Spinal cord (tissue), 10 donors: ENCODE results near the gene RXRA. TPM values are rescaled to one million over a fixed set of nuclear protein-coding genes. Genes with fewer than 3 reads are reported as not detected.

Source experiments
- DNase-seq, 6 donors: peaks; one replicate each; pipeline versions ENCODE4 v3.0.0 to v3.0.0-alpha.2; 2013 to 2015; ENCODE audit warnings: low spot score in 6 of 6, low read depth in 4 of 6
- H3K27ac ChIP-seq: one replicate; pipeline ENCODE4 v1.5.1; 2013; ENCODE audit warnings: low read depth, low read length, control low read depth
- H3K27me3 ChIP-seq: one replicate; pipeline ENCODE4 v1.6.1; 2013; ENCODE audit warnings: low read length; ENCODE audit not compliant: control insufficient read depth, insufficient read depth
- H3K36me3 ChIP-seq: one replicate; pipeline ENCODE4 v1.6.1; 2013; ENCODE audit warnings: low read length; ENCODE audit not compliant: control insufficient read depth, insufficient read depth
- H3K4me1 ChIP-seq: one replicate; pipeline ENCODE4 v1.6.1; 2013; ENCODE audit warnings: low read length; ENCODE audit not compliant: control insufficient read depth, insufficient read depth
- H3K4me3 ChIP-seq: one replicate; pipeline ENCODE4 v1.5.1; 2013; ENCODE audit warnings: low read depth, low read length, control low read depth
- H3K9me3 ChIP-seq: one replicate; pipeline ENCODE4 v1.6.1; 2013; ENCODE audit warnings: low read length; ENCODE audit not compliant: control insufficient read depth, insufficient read depth
- WGBS: methylation state at CpG from one replicate; pipeline ENCODE4 v1.1.5; 2013; ENCODE audit warnings: missing lambda C conversion rate; ENCODE audit not compliant: insufficient coverage; 5-methylcytosine and 5-hydroxymethylcytosine counted together
- polyA plus RNA-seq, 2 donors: library from polyadenylated mRNA; unstranded; fragments of 120-200 nt; gene quantifications; one replicate each; pipeline ENCODE4 v1.2.1, GENCODE V29; 2013; ENCODE audit not compliant: insufficient read length in 2 of 2
- total RNA-seq, 2 donors: library from RNA; depleted of rRNA in 1 of 2; stranded (reverse); fragments of 120-200 nt in 1 of 2; fragments of >200 nt in 1 of 2; gene quantifications; one replicate each; pipeline versions ENCODE4 v1.2.3 to v1.2.4, GENCODE V29; 2013 to 2014
- donor health status: healthy.

The RXRA gene
- total and polyA plus RNA-seq, 4 donors: 9.4 to 32.3 (median 26.1) TPM

DNA sequence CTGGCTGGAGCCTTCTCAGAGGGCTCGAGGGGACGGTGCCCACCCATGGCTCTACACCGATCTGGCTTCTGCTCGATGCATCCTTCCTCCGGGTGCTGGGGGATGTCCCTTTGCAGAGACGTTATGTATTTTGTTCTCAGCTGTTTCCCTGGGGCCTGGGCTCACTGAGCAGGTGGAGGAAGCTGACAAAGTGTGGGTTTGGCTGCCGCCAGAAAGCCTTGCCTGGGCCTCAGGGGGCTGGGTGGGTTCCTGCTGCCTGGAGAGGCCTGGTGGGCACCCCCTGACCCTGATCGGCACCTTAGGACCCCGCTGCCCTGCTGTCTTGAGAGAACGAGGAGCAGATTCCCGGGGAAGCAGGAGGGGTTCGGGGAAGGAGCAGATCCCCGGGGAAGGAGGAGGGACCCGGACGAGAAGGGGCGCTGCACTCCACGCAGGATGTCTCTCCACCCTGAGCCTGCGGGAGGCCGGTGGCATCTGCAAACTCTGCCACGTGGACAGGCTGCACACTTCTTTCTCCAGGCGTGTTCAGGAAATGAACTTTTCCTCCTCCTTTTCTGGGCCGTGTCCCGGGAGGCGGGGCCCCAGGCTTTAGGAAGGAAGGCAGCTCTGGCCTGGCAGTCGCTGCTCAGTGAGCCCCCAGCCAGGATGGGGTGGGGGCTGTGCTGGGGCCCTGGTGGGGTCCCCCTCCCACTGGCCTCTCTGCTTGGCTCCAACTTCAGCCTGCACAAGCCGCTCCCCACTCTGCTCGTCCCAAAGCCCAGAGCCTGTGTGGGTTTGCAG, 148.9 kb downstream of the RXRA start:
- peak overlapping the region; percentile 44 for H3K27ac ChIP-seq
- no peaks in the 10 kb centered on the region for H3K27me3 ChIP-seq
- H3K9me3 ChIP-seq: no peaks in the 10 kb centered on the region
- no peaks in the 10 kb centered on the region for H3K36me3 ChIP-seq
- DNase-seq: peak in 3 of 6 donors; percentile 15 to 80 (median 46)
- 34% methylated on average over 24 of the region's 27 CpGs for WGBS
- H3K4me1 ChIP-seq: peaks cover 26% of the 10 kb centered on the region
- no peak overlapping the region for H3K4me3 ChIP-seq

DNA sequence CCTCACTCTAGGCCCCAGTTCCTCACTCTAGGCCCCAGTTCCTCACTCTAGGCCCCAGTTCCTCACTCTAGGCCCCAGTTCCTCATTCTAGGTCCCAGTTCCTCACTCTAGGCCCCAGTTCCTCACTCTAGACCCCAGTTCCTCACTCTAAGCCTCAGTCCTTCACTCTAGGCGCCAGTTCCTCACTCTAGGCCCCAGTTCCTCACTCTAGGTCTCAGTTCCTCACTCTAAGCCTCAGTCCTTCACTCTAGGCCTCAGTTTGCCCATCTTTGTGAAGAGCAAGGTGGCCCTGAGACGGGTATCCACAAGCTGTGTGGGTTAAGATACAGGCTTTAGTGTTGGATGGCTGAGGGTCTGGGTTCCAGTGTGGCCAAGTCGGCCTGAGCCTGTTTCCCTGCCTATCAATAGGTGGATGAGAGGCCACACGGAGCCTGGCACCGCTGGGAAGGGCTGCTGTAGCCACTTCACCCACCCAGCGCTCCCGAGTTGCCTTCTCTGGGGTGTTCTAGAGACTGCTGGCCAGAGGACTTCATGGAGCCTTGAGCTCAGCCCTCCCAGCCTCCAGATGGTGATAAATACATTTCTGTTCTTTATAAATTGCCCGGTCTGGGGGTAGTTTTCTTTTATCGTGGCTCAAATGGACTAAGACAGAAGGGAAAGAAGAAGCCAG, 150.2 kb downstream of the RXRA start:
- 89% methylated on average over 7 of the region's 9 CpGs for WGBS
- Histone ChIP-seq H3K4me1 (peaks cover 26% of the 10 kb centered on the region), H3K27ac (no peak overlapping the region), H3K36me3 (no peaks in the 10 kb centered on the region), H3K27me3 (no peaks in the 10 kb centered on the region), H3K9me3 (no peaks in the 10 kb centered on the region), H3K4me3 (no peak overlapping the region)
- DNase-seq: no peak

GRCh38 chr9:134476942-134477335, 150.7 kb downstream of the RXRA start:
- H3K27ac ChIP-seq: no peak overlapping the region

GRCh38 chr9:134477342-134477925, 151.2 kb downstream of the RXRA start:
- no peak for DNase-seq
- Histone ChIP-seq H3K4me1 (peaks cover 26% of the 10 kb centered on the region), H3K4me3 (no peak overlapping the region), H3K9me3 (no peaks in the 10 kb centered on the region), H3K27me3 (no peaks in the 10 kb centered on the region), H3K27ac (no peak overlapping the region), H3K36me3 (no peaks in the 10 kb centered on the region)
- 79% methylated on average over 12 of the region's 15 CpGs for WGBS

More at GRCh38 chr9:134476942-134477335, 150.7 kb downstream of the RXRA start:
- Histone ChIP-seq H3K36me3 (no peaks in the 10 kb centered on the region), H3K9me3 (no peaks in the 10 kb centered on the region), H3K4me3 (no peak overlapping the region), H3K27me3 (no peaks in the 10 kb centered on the region), H3K4me1 (peaks cover 26% of the 10 kb centered on the region)
- no peak for DNase-seq
- 94% methylated on average over 15 of the region's 15 CpGs for WGBS

GRCh38 chr9:134477927-134478326, 151.7 kb downstream of the RXRA start:
- no peak overlapping the region for H3K4me3 ChIP-seq
- WGBS: 98% methylated on average over 13 of the region's 14 CpGs
- H3K36me3 ChIP-seq: no peaks in the 10 kb centered on the region
- no peaks in the 10 kb centered on the region for H3K9me3 ChIP-seq
- H3K27me3 ChIP-seq: no peaks in the 10 kb centered on the region
- DNase-seq: no peak
- peaks cover 26% of the 10 kb centered on the region for H3K4me1 ChIP-seq
- H3K27ac ChIP-seq: no peak overlapping the region

DNA sequence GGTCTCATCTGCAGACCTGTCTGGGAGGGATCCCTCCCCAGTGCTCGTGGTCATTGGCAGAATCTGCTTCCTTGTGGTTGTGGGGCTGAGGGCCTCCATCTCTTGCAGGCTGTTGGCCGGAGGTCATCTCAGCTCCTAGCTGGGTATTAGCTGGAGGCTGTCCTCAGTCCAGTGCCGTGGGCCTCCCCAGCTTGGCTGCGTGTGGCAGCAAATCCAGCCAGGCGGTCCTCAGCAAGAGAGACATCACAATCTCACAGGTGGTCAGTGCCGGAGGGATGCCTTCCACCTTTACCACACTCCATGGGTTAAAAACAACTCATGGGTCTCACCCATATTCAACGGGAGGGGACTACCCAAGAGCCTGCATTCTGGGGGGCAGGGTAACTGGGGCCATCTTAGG, 155.5 kb downstream of the RXRA start:
- Histone ChIP-seq H3K36me3 (no peaks in the 10 kb centered on the region), H3K27me3 (no peaks in the 10 kb centered on the region), H3K4me3 (no peak overlapping the region), H3K4me1 (peaks cover 16% of the 10 kb centered on the region), H3K9me3 (no peaks in the 10 kb centered on the region), H3K27ac (no peak overlapping the region)
- no peak for DNase-seq
- 84% methylated on average over 6 of the region's 7 CpGs for WGBS

DNA sequence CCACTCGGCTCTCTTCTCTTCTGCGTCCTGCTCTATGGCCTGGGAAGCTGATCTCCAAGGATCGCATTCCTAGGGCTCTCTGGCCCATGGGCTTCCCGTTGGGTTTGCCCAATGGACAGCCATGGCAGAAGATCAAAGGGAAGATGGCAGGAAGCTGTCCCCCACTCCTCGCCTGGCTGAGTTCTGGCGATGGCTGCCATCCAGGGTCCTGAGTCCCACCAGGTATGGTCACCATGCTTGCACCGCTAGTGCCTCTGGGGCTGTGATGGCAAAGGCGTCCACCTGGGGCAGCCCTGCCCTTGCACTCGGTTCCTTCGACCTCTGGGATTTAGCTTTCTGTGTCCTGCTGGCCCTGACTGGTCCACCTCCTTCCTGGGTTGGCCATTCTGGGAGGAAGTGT, 156.0 kb downstream of the RXRA start:
- Histone ChIP-seq H3K27ac (no peak overlapping the region), H3K4me1 (peaks cover 16% of the 10 kb centered on the region), H3K36me3 (no peaks in the 10 kb centered on the region), H3K4me3 (no peak overlapping the region), H3K27me3 (no peaks in the 10 kb centered on the region), H3K9me3 (no peaks in the 10 kb centered on the region)
- DNase-seq: no peak
- WGBS: 93% methylated on average over 10 of the region's 10 CpGs

- no peaks in the 10 kb centered on the region for H3K36me3 ChIP-seq
- 92% methylated on average over 18 of the region's 24 CpGs for WGBS
Observed at GRCh38 chr9:134483361-134484184, 157.3 kb downstream of the RXRA start.

DNA sequence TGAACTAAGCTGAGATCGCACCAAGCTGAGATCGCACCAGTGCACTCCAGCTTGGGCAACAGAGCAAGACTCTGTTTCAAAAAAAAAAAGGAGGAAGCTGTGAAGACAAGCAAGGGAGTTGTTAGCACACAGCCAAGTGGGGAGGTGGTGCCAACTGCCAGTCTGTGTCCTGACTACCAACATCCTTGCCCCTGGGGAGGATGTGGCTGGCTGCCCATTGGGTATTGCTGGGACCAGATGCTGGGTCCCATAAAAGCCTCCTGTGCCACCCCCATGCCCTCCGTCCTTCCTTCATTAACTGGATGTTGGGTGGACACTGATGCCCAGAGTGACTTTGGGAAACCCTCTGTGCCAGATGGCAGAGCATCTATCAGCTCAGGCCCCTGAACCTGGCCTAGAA, 158.2 kb downstream of the RXRA start:
- no peaks in the 10 kb centered on the region for H3K36me3 ChIP-seq
- peak in 5 of 6 donors; percentile 33 to 87 (median 55) for DNase-seq
- 52% methylated on average over 3 of the region's 3 CpGs for WGBS

More at GRCh38 chr9:134483361-134484184, 157.3 kb downstream of the RXRA start:
- H3K4me3 ChIP-seq: no peak overlapping the region
- no peak for DNase-seq
- no peak overlapping the region for H3K27ac ChIP-seq
- H3K9me3 ChIP-seq: no peaks in the 10 kb centered on the region
- peaks cover 21% of the 10 kb centered on the region for H3K4me1 ChIP-seq
- H3K27me3 ChIP-seq: no peaks in the 10 kb centered on the region

More for the DNA sequence above, 158.2 kb downstream of the RXRA start:
- Histone ChIP-seq H3K4me1 (peaks cover 27% of the 10 kb centered on the region), H3K9me3 (no peaks in the 10 kb centered on the region), H3K27ac (no peak overlapping the region), H3K27me3 (no peaks in the 10 kb centered on the region), H3K4me3 (no peak overlapping the region)
